NCI-H1436 (cell line): ENCODE results near the gene DPH7.
"Not testable (repeated sequence)": the region's sequence is repeated elsewhere in the genome, so short reads cannot be mapped to it uniquely, and the experiment has no call there.

Experiments
- DNase-seq: peaks from one replicate; lab custom pipeline; 2025; lab: John Stamatoyannopoulos, UW

The DPH7 gene

DNA sequence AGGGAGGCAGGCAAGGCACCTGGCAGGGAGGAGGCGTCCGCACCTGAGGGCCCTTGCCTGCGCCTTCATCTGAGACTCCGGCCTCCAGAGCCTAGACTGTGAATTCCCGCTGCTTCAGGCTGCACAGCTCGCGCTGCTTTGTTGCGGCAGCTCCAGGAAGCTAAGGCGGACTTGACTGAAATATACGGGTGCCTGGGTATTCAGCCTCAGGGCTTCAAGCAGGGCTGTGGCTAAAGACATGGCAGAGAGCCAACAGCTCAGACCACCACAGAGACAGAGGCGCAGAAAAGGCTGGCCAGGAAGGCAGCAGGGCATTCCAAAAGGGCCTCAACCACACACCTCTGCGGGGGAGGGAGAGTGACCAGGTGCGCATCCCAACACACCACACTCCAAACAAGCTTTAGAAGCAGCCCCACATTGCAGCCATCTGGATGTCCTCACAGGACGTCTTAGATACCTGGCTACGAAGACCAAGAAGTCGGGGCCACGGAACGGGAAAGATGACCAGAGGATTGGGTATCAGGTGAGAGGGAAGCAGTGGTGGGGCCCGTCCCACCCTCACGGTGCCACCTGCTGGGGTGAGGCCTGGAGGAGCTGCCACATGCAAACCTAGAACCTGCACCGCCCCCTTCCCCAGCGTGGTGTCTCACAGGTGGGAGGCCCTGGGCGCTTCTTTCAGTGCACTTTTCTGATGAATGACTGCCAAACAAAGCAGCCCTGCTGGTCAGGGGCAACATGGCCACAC is 1.7 kb upstream of the DPH7 start:
- no peak for DNase-seq

DNA sequence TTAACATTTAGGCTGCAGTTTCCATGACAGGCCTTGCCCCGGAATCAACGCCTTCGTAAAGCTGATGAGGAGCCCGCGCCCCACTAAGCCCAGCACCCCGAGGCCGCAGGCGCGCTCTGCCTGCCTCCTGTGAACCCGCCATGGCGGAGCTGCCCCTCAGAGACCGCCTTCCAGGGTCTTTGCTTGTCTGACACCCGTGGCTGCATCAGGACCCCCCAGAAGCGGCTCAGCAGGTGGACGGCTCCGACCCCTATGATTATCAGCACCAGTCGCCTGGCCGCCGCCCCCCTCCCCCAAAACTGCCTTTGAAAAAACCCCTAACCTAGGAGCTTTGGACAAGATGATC is 507 bp upstream of the DPH7 start:
- no peak for DNase-seq

DNA sequence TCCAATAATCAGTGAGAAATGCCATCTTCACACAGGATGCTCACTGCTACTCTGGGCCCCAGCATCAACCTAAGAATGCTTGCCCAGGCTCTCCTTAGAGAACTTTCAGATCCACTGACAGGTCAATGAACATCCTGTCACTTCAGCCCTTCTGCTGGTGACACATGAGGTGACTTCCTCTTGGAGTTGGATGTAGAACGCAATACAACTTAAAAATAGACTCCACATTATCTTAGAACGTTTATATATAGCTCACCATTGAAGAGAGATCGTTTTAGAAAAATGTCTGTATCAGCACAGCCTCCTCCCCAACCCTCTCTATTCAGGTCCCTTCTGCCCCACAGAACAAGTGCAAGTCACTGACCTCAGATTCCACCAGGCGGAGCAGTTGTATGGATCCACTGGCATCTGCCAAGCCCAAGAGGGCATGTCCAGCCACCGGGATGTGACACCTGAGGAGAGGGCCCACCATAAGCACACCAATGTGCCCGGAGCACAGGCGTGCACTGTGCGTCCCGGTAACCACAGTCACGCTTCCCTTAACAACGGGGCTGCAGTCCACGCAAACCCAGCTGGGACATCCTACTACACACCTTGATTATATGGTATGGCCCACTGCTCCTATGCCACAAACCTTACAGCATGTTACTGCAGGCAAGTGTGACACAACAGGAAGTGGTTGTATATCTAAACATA is 2.9 kb downstream of the DPH7 start:
- no peak for DNase-seq

DNA sequence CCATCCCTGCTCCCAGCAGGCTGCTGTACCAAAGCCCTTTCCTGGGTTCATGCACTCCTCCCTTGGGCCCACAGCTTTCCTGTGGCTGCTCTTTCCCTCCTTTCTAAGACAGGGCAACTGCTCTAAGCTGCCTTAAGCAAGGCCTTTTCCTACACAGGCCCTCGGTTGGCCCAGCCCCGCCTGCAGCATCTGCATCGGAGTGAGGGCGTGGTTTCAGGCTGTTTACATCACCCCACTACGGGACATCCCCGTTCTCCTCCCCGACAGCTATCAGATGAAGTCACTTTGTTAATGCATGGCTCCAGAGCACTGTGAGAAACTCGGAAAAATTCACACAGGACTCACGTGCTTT is 3.4 kb downstream of the DPH7 start:
- no peak for DNase-seq

DNA sequence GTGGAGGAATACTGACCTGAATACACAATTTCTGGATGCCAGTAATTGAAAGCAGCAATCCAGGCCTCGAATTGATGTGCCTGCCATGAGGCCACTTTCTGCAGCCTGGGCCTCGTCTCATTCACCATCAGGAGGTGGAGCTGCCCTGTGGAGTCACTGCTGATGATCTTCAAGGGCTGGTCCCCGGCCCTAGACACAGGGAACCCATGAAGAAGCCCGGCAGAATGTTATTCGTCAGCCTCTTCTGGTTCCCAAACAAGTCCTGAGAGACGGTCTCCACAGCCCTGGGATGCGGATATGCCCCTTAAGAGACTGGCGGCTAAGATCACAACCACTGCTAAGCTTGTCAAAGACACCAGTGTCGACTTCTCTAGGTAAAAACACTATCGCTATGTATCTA is 4.5 kb downstream of the DPH7 start:
- no peak for DNase-seq

DNA sequence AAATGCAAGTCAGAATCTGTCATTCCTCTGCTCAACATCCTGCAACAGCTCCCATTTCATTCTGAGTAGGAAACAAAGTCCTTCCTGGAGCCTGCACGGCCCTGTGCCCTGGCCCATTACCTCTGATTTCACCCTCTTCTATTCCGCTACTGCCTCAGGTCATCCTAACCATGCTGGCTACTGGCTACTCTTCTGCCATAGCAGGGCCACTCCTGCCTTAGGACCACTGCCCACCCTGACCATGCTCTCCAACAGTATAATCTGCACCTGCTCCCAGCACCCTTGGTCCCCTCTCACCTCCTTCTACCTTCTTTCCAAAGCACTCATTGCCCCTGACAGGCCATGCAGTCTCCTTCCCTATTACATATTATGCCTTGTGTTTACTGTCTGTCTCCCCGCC is 8.2 kb downstream of the DPH7 start:
- no peak for DNase-seq

DNA sequence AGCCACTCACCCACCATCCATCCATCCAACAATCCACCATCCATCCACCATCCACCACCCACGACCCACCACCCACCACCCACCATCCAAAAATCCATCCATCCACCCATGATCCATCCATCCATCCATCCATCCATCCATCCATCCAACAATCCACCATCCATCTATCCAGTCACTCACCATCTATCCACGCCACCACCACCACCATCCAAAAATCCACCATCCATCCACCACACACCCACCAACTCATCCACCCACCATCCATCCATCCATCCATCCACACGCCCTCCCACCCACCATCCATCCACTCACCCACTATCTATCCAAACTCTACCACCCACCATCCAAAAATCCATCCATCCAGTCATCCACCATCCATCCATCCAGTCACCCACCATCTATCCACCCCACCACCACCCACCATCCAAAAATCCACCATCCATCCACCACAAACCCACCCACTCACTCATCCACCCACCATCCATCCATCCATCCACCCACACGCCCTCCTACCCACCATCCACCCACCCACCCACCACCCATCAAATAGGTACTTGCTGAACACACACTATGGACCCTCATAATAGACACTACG is 9.0 kb downstream of the DPH7 start:
- no peak for DNase-seq

DNA sequence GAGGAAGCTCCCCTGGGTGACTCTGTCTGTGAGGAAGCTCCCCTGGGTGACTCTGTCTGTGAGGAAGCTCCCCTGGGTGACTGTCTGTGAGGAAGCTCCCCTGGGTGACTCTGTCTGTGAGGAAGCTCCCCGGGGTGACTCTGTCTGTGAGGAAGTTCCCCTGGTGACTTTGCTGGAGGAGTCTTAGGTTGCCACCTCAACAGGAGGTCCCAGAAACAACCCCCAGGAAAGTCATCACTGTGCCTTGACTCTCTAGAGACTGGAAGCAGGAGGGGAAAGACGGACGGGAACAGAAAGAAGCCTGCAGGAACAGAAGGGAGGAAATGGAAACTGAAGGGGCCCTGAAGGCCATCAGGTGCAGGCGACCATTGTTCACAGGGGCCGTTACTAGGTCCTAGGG is 10.3 kb downstream of the DPH7 start:
- not testable (repeated sequence) for DNase-seq

DNA sequence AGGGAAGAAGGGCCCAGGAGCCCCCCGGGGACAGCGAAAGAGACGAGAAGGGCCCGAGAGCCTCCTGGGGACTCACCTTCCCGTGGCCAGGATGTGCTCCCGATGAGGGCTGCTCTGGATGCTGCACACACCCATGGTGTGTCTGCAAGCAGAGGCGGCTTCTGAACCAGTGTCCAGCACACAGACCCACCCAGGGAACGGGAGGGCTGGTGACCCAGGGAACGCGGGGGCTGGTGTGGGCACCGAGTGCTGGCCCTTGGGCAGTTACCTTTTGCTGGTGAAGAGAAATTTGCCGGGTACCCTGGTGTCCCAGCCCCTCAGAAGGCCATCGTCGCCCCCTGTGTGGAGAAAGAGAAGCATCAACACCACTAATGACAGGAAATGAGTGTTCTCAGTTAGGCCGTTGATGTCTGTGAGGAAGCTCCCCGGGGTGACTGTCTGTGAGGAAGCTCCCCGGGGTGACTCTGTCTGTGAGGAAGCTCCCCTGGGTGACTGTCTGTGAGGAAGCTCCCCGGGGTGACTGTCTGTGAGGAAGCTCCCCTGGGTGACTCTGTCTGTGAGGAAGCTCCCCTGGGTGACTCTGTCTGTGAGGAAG is 13.8 kb downstream of the DPH7 start:
- no peak for DNase-seq

DNA sequence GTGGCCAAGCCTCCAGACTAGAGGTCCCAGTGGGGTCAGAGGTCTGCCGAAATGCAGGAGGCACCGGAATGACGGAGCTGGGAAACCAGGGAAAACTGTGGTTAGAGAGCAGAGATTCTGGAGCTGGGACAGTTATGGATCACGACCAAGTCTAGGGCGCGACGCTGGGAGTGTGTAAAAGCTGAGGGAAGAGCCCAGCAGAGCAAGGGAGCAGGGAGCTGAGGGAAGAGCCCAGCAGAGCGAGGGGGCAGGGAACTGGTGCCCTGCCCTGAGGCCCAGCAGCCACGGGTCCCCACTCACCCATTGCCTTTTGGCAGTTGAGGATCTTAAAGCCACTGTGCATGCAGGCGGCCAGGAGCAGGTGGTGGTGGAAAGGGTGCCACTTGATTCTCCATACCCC is 14.6 kb downstream of the DPH7 start:
- DNase-seq, result no peak

DNA sequence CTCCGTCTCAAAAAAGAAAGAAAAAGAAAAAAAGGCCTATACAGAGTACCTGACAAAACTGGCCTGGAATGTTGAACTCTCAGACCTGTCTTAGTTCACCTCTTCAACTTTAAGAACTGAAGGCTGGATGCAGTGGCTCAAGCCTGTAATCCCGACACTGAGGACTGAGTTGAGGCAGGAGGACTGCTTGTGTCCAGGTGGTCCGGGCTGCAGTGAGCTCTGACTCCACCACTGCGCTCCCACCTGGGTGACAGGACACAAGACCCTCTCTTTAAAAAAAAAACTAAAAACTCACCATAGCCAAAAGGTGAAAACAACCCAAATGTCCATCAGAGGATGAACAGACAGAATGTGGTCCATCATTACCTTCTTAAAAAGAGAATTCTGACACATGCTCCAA is 20.6 kb downstream of the DPH7 start:
- no peak for DNase-seq

DNA sequence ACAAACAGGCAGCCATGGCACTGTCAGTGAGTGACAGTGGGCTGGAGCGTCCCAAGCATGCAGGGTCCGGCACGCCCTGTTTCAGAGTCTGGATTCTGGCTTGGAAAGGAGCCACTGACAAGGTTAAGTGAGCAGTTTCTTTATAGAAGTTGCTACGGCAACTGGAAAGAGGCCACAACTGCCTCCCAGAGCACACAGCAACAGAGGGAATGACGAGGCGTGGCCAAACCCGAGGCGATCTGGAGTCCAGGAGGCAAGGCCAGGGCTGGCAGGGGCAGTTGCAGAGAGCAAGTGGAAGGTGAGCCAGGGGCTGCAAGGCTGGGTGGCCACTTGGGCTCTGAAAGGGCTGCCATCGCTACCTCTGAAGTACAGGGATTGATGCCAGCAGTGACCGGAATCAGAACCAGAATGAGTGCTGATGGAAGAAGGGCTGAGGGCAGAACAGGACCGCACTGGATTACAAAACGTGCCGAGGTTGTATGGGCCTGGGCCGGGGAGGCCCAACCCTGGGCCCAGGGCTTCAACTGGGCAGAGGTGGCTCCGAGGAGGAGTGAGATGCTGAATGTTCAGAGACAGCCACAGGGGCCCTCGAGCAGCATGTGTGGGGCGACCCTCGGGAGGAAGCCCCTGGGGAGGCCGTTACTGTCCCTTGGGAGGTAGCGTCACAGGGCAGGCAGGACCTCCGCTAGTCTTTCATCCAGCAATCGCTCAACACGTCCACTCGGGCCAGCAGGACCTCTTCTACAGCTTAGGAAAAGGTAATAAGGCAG is 22.5 kb downstream of the DPH7 start:
- DNase-seq, result no peak

DNA sequence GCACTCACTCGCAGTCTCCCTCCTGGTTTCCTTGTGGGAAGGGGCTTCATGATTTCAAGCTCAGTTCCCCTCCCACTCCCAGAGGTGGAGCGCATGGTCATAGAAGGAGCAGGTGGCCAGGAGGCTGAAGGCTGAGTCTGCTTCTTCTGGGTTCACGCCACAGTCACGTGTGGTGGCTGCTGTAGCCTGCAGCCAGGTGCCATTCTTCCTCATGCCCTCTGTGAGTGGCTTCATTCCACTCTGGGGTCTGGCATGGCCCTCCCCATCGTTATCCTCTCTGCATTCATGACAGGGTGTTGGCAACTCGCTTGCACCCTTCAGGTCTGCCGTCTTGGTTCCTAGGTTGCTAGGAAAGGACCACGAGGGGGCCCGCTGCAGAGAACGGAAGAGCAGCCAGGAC is 23.5 kb downstream of the DPH7 start:
- DNase-seq, result no peak

DNA sequence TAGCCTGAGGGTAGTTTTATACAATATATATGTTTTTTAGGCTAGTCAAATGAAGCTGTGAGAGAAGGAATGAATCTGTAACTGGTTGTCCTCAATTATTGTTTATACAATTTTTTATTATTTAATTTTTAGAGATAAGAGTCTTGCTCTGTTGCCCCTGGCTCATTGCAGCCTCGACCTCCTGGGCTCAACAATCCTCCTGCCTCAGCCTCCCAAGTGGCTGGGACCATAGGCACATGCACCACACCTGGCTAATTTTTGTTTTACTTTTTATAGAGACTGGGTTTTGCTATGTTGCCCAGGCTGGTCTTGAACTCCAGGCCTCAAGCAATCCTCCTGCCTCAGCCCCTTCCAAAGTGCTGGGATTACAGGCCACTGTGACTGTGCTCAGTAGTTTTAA is 24.4 kb downstream of the DPH7 start:
- no peak for DNase-seq

DNA sequence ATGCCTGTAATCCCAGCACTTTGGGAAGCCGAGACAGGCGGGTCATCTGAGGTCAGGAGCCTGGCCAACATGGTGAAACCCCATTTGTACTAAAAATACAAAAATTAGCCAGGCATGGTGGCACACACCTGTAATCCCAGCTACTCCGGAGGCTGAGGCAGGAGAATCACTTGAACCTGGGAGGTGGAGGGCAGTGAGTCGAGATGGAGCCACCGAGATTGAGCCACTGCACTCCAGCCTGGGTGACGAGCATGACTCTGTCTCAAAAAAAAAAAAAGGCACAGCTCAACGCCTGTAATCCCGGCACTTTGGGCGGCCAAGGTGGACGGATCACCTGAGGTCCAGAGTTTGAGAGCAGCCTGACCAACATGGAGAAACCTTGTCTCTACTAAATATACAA is 25.1 kb downstream of the DPH7 start:
- DNase-seq, result not testable (repeated sequence)

DNA sequence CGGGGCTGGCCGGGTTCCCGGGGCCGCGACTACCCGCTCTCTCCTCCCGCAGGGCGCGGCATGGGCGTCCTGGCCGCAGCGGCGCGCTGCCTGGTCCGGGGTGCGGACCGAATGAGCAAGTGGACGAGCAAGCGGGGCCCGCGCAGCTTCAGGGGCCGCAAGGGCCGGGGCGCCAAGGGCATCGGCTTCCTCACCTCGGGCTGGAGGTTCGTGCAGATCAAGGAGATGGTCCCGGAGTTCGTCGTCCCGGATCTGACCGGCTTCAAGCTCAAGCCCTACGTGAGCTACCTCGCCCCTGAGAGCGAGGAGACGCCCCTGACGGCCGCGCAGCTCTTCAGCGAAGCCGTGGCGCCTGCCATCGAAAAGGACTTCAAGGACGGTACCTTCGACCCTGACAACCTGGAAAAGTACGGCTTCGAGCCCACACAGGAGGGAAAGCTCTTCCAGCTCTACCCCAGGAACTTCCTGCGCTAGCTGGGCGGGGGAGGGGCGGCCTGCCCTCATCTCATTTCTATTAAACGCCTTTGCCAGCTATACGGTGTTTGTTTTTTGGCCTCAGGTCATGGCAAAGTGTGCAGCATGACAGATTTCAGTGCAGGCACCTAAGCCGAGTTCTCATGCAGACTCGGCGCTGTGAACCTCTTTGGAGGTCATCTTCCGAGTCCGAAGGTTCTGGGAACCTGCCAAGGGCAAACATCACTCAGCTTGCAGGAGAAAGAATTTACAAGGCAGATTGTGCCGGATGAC is 26.5 kb downstream of the DPH7 start:
- no peak for DNase-seq

DNA sequence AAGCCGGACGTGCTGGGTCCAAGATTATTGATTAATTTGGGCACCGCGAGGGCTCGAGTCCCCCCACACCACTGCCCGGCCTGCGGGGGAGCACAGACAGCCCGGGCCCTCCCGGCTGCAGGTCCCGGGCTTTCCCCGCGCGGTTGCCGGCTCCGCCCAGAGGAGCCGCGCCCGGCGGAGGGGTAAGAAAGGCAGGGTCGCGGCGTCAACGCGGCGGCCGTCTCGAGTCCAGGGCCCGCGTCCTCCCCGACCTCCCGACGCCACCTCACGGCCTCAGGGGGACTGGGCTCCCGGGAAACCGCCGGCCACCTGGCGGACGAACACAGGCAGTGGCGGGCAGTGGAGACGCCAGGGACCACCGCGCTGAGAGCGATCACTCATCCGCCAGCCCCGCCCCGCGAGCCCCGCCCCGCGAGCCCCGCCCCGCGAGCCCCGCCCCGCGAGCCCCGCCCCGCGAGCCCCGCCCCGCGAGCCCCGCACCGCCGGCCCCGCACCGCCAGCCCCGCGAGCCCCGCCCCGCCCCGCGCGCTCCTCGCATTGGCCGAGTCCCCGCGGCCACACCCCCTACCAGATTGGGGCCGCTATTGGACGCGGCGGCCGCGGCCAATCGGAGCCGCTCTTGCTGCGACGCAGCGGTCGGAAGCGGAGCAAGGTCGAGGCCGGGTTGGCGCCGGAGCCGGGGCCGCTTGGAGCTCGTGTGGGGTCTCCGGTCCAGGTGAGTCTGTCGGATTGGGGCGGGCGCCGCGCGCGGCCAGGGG is 27.3 kb downstream of the DPH7 start, which contains the start of gene MRPL41:
MRPL41 (plus strand) TSS at position 616 of the 758 bp plus-strand sequence. CDS start 203 bp downstream, outside the sequence.
- DNase-seq, result peak; percentile 79

DNA sequence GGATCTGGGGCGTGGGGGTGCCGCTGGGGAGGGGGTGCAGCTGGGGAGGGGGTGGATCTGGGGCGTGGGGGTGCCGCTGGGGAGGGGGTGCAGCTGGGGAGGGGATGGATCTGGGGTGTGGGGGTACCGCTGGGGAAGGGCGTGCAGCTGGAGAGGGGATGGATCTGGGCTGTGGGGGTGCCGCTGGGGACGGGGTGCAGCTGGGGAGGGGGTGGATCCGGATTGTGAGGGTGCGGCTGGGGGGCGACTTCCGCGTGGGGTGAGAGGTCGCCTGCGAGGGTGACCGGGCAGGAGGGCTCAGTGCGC is 27.8 kb downstream of the DPH7 start:
- DNase-seq, result not testable (repeated sequence)

DNA sequence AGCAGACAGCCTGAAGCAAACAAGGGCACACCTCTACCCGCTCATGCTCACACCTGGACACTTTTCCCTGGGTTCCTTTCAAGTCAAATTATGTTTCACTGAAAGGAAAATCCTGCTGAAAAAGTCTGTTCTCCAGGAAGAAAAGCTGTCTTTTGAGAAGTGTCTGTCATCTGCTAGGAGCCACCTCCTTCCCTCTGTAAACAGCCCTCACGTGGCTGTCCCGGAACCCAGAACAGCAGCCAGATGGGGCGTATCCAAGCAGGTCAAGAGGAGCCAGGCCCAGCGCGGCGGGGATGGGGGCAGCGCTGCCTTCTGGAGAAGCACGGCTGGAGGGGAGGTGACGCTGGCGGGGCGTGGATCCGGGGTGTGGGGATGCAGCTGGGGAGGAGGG is 28.5 kb downstream of the DPH7 start, which contains the start of gene PNPLA7:
PNPLA7 (minus strand) TSS at position 172 of the 391 bp plus-strand sequence. CDS start 205 bp downstream, outside the sequence.
- peak; percentile 37 for DNase-seq

DNA sequence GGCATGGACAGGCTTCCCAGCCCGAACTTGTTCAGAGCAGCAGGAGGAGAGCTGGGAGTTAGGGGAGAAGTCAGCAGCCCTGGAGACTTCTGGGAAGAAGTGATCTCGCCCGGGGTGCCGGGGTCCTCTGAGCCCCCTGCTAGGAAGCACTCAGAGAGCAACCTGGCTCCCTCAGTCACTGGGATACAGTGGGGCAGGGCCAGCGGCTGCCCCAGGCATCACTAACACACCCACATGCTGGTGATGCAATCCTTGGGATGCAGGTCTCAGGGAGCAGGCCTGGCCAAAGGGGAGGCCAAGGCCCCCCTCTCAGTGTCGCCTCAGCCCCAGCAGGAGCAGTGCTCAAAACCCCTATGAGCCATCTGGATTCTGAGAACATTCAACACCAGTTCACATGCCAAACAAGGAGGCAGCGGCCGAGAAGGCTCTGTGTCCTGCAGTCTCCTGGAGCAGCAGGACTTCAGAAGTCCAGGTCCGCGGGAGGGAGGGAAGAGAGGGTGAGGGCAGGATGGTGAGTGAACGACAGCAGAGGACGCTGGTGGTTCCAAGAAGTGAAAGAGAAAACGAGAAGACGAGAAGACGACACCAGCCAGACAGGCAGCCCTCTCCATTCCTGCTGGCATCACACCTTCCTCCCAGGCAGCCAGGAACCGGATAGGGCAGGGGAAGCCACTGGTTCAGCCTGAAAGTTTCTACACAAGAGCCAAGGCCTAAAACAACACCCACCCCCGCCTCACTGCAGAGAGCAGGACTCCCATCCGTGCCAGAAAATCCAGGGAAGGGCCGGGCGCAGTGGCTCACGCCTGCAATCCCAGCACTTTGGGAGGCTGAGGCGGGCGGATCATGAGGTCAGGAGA is 30.8 kb downstream of the DPH7 start:
- DNase-seq, result no peak
